Pancreas (tissue), 10 donors: ENCODE measurements around the gene TCF7L2. TPM values are rescaled to one million over a fixed set of nuclear protein-coding genes. Genes with fewer than 3 reads are reported as not detected.

Experiments used
- ATAC-seq, 4 donors: fragments of 200-7000 bp; cut with Tn5 transposase; one replicate each; pipeline versions ENCODE4 v1.8.0 to v1.9.1; 2020; ENCODE audit warnings: mild to moderate bottlenecking in 4 of 4, moderate library complexity in 4 of 4
- DNase-seq, 6 donors: peaks; one replicate each; pipeline ENCODE4 v3.0.0-alpha.2; 2020
- FAIRE-seq: peaks from 2 replicates; lab custom pipeline; 2012; peaks lifted over from hg19 to GRCh38; lab: Jason Lieb, UNC
- H3K27ac ChIP-seq, 4 donors: fragments of 200-600 bp; sonication (generic); 1 replicate in 3 of 4; 2 replicates in 1 of 4; pipeline versions ENCODE4 v1.5.0 to v1.8.0; 2020
- H3K27me3 ChIP-seq, 4 donors: fragments of 200-600 bp; one replicate each; pipeline ENCODE4 v1.8.0; 2021
- H3K36me3 ChIP-seq, 3 donors: fragments of 200-600 bp; sonication (generic) in 1 of 3; one replicate each; pipeline versions ENCODE4 v1.5.0 to v1.8.0; 2020 to 2021
- H3K4me1 ChIP-seq, 3 donors: fragments of 200-600 bp; one replicate each; pipeline ENCODE4 v1.8.0; 2021
- H3K4me3 ChIP-seq, 4 donors: fragments of 200-600 bp; sonication (generic) in 2 of 4; one replicate each; pipeline versions ENCODE4 v1.5.0 to v1.8.0; 2020 to 2021
- H3K9me3 ChIP-seq, 4 donors: fragments of 200-600 bp; one replicate each; pipeline ENCODE4 v1.8.0; 2021
- WGBS, 2 donors: extraction: QIAGEN DNeasy Blood & Tissue Kit; methylation state at CpG; one replicate each; pipeline ENCODE4 v1.1.7; 2013; 5-methylcytosine and 5-hydroxymethylcytosine counted together
- intact Hi-C, 3 donors: fragments of 100-400 bp; cut with DNase I; formaldehyde crosslinking; loops; one replicate each; pipeline versions ENCODE4 v1.11.1 to v1.14.2; 2022
- polyA plus RNA-seq, 2 donors: library from polyadenylated mRNA; stranded (reverse); fragments of 200-250 nt; gene quantifications; one replicate each; pipeline ENCODE4 v1.2.3, GENCODE V29; 2013
- total RNA-seq, 6 donors: library from RNA; stranded (reverse); fragmentation: NEBNext Ultra II Directional in 4 of 6; extraction: Animal tissue kit (Norgen Biotek cat#: 25700) in 4 of 6; gene quantifications; one replicate each; pipeline versions ENCODE4 v1.2.1 to v1.2.4, GENCODE V29; 2021 to 2023
- TF ChIP-seq, protein P1 (sequence below), 4 donors: fragments of 200-600 bp; sonication (generic) in 3 of 4; IDR thresholded peaks; one replicate each; pipeline versions ENCODE4 v1.5.0 to v1.8.0; 2021; ENCODE audit warnings: antibody characterized with exemption in 4 of 4
- donor health status: healthy with polysubstance abuse.
- donor health status: DM: no; HTN: no; CAD: no; lungs with moderate emphysema.
- donor health status: DM: no; HTN: no; CAD: no.
- donor health status: control.
- donor health status: control.
- donor health status: Bipolar disorder and iron deficiency.
- donor health status: DM: yes; HTN: yes; CAD: no.
- donor health status: DM: no; HTN: no; CAD: no.
- donor health status: DM: no; HTN: no; CAD: no.
- donor health status: DM: yes; HTN: yes; CAD: no.

Gene TCF7L2
- total and polyA plus RNA-seq, 8 donors, result 7.9 to 22.3 (median 11.6) TPM

DNA sequence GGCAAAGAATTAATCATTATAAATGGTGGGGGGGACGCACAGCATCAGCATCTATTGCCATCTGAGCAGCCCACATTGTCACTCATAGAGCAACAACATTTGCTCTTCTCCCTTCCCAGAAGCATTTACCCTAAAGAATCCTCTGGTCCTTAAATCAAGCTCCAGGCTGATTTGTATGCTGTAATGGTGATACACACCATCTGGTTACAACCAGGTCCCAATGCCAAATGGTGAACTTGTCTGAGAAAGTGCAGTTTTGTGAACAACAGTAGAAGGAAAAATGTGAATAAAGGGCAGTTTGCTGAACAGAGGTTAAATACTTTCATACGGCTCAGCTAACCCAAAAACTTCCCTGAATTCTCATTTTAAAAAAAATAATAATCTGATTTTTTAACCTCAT lies 38.8 kb upstream of the TCF7L2 start:
- Histone ChIP-seq H3K4me1 (peaks cover 3 to 5% (median 4%) of the 10 kb centered on the region in 3 donors), H3K36me3 (no peaks in the 10 kb centered on the region), H3K4me3 (no peak overlapping the region), H3K27ac (no peak overlapping the region), H3K27me3 (no peaks in the 10 kb centered on the region), H3K9me3 (no peaks in the 10 kb centered on the region)
- FAIRE-seq (no peak), ATAC-seq (no peak), DNase-seq (no peak)
- TF ChIP-seq, protein P1, sequence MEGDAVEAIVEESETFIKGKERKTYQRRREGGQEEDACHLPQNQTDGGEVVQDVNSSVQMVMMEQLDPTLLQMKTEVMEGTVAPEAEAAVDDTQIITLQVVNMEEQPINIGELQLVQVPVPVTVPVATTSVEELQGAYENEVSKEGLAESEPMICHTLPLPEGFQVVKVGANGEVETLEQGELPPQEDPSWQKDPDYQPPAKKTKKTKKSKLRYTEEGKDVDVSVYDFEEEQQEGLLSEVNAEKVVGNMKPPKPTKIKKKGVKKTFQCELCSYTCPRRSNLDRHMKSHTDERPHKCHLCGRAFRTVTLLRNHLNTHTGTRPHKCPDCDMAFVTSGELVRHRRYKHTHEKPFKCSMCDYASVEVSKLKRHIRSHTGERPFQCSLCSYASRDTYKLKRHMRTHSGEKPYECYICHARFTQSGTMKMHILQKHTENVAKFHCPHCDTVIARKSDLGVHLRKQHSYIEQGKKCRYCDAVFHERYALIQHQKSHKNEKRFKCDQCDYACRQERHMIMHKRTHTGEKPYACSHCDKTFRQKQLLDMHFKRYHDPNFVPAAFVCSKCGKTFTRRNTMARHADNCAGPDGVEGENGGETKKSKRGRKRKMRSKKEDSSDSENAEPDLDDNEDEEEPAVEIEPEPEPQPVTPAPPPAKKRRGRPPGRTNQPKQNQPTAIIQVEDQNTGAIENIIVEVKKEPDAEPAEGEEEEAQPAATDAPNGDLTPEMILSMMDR (IDR thresholded peaks at IDR 0.05), result no peak
- intact Hi-C loops, result no loop called here
- WGBS, 2 donors, result 88 to 97% methylated on average over 2 of the region's 2 CpGs

DNA sequence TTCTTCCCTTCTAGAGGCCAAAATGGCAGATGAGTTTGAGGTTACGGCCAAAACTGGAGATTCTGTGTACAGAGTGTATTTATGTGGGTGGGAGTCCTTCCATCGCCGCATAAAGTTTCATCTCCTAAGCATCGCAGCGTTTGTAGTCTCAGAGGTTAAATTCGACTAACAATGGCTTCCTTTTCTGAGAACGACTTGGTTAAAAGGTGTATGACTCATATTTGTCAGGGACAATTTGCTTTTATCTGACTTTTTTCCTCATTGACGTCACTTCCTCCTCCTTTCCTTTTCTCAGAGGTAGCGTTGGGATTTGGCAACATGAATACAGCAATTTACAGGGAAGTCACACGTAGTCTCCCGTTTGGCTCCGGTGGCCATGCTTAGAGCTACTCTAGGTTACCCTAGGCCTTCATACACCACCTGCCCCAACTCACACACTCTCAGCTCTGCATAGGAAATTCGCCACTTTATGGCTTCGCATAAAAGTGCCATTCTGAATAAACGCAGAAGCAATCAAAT lies 37.6 kb upstream of the TCF7L2 start:
- intact Hi-C loops, result no loop called here
- Histone ChIP-seq H3K9me3 (no peaks in the 10 kb centered on the region), H3K27ac (no peak overlapping the region), H3K27me3 (no peaks in the 10 kb centered on the region), H3K4me1 (peaks cover 7 to 8% (median 8%) of the 10 kb centered on the region in 3 donors), H3K36me3 (no peaks in the 10 kb centered on the region), H3K4me3 (no peak overlapping the region)
- no peak for ATAC-seq
- 75 to 78% methylated on average over 15 of the region's 15 CpGs for WGBS, 2 donors
- no peak for DNase-seq
- TF ChIP-seq, protein P1 (IDR thresholded peaks at IDR 0.05), result no peak
- FAIRE-seq, result no peak

DNA sequence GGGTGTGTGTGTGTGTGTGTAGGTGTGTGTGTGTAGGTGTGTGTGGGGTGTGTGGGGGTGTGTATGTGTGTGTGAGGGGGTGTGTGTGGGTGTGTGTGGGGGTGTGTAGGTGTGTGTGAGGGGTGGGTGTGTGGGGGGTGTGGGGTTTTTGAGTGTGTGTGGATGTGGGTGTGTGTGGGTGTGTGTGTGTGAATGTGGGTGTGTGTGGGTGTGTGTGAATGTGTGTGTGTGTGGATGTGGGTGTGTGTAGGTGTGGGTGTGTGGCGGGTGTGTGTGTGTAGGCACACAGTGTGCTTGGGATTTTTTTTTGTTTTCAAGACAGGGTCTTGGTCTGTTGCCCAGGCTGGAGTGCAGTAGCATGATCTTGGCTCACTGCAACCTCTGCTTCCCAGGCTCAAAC lies 36.8 kb upstream of the TCF7L2 start:
- no peaks in the 10 kb centered on the region for H3K36me3 ChIP-seq
- ATAC-seq, result no peak
- peaks cover 7 to 8% (median 8%) of the 10 kb centered on the region in 3 donors for H3K4me1 ChIP-seq
- intact Hi-C loops, result no loop called here
- DNase-seq, result no peak
- H3K27ac ChIP-seq, result no peak overlapping the region
- no peak overlapping the region for H3K4me3 ChIP-seq
- FAIRE-seq, result no peak
- H3K27me3 ChIP-seq, result no peaks in the 10 kb centered on the region
- WGBS, 2 donors, result 87 to 100% methylated on average over 1 of the region's 1 CpG
- H3K9me3 ChIP-seq, result no peaks in the 10 kb centered on the region
- TF ChIP-seq, protein P1 (IDR thresholded peaks at IDR 0.05), result no peak

DNA sequence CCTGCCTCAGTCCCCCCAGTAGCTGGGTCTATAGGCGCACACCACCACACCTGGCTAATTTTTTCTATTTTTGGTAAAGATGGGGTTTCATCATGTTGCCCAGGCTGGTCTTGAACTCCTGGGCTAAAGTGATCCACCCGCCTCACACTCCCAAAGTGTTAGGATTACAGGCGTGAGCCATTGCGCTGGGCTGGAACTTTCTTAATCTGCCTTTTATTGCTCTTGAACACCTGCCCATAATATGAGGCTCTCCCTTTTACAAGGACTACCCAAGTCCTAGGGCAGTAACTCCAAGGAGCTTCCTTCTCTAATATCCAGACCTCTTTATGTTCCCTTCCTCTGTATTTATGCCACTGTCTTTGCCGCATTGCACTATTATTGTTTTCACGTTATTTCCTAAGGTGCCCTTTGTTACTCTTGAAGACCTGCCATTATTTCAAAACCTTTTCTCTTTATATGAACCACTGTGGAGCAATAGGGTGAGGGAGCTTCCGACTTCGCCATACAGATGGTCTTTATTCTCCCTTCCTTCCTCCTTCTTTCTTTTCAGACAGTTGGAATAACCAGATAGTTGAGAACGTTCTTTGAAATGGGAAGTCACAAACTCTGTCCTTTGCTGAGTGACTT lies 36.3 kb upstream of the TCF7L2 start:
- ATAC-seq, result no peak
- no peak for FAIRE-seq
- TF ChIP-seq, protein P1 (IDR thresholded peaks at IDR 0.05), result no peak
- no peak for DNase-seq
- 91 to 94% methylated on average over 9 of the region's 9 CpGs for WGBS, 2 donors
- Histone ChIP-seq H3K27ac (no peak overlapping the region), H3K36me3 (no peaks in the 10 kb centered on the region), H3K4me3 (no peak overlapping the region), H3K4me1 (peaks cover 7 to 8% (median 8%) of the 10 kb centered on the region in 3 donors), H3K27me3 (no peaks in the 10 kb centered on the region), H3K9me3 (no peaks in the 10 kb centered on the region)
- intact Hi-C loops, result no loop called here

DNA sequence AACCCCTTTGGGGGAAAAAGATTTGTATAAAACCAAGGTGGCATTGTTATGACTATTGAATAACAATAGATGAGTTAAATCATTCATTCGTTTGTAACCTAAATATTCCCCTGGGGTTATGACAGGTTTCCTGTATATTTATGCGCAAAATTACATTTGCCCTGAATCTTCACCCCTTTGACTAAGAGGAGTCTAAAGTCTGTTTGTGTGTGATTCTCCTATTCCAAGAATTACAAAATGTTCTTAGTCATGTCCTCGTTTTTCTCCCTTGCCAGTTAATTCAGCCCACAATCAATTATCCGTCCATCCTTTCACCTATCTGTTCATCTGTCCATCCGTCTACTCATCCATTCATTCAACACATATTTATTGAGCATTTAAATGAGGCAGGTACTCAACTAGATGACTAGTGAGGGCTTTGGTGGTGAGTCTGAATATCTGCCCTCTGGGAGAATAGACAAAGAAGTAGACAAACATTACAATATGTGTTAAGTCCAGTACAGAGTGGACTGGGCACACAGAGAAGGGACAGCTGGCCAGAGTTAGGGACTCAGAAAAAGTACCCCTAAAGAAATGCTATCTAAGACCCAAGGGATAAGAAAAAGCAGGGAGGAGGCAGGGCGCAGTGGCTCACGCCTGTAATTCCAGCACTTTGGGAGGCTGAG lies 35.6 kb upstream of the TCF7L2 start:
- FAIRE-seq (no peak), ATAC-seq (no peak), DNase-seq (no peak)
- Histone ChIP-seq H3K27me3 (no peaks in the 10 kb centered on the region), H3K4me1 (peaks cover 7 to 8% (median 8%) of the 10 kb centered on the region in 3 donors), H3K4me3 (no peak overlapping the region), H3K9me3 (no peaks in the 10 kb centered on the region), H3K27ac (no peak overlapping the region), H3K36me3 (no peaks in the 10 kb centered on the region)
- 88 to 91% methylated on average over 7 of the region's 7 CpGs for WGBS, 2 donors
- intact Hi-C loops, result no loop called here
- TF ChIP-seq, protein P1 (IDR thresholded peaks at IDR 0.05), result no peak
